Measurements from ENCODE around the gene GNAT2.

DNA sequence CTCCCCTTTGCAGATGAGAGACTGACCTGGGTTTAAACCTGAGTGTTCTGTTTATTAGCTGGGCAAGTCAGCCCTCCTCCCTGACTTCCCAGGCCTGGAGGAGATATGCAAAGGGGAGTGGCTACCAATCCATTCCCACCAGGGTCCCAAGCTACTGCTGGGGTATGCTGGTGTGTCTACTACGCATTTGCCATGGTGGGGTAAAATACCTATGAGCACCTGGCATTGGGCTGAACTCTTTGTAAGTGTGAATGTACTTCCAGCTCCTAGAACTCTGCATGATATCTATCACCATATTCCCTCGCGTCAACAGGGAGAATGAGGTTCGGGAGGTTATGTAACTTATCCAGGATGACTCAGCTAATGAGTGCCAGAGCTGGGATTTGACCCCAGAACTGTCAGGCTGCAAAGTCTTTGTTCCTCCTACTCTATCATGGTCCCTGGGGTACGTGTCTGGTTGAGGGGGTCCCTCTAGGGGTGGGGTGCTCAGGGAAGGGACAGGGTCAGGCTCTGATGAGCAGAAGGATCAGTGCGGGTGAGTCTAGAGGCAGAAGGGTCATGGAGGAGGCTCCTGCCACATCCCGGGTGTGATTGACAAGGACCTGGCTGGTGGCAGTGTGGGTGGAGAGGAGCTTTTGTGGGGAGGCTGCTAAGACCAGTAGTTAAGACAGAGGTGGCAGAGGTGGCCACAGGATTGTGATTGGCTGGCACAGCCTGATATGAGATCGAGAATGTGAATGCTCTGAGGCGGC, 17.0 kb upstream of the GNAT2 start:
- TF ChIP-seq, protein P1, sequence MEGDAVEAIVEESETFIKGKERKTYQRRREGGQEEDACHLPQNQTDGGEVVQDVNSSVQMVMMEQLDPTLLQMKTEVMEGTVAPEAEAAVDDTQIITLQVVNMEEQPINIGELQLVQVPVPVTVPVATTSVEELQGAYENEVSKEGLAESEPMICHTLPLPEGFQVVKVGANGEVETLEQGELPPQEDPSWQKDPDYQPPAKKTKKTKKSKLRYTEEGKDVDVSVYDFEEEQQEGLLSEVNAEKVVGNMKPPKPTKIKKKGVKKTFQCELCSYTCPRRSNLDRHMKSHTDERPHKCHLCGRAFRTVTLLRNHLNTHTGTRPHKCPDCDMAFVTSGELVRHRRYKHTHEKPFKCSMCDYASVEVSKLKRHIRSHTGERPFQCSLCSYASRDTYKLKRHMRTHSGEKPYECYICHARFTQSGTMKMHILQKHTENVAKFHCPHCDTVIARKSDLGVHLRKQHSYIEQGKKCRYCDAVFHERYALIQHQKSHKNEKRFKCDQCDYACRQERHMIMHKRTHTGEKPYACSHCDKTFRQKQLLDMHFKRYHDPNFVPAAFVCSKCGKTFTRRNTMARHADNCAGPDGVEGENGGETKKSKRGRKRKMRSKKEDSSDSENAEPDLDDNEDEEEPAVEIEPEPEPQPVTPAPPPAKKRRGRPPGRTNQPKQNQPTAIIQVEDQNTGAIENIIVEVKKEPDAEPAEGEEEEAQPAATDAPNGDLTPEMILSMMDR (IDR thresholded peaks at IDR 0.05) = no peak
- TF ChIP-seq EP300 (IDR thresholded peaks at IDR 0.05) = no peak
- TF ChIP-seq POLR2AphosphoS5 (IDR thresholded peaks at IDR 0.05) = no peak

All from upper lobe of left lung (tissue), 4 donors.